Activated naive CD4-positive, alpha-beta T cell treated with anti-CD3 and anti-CD28 coated beads, Interleukin-2, amount 50 U/mL, for 16 hours (primary cell): ENCODE data around the gene TBC1D3E.
A peak's percentile ranks its signal among the peaks of the same experiment; 100 is the strongest.
"Not testable (repeated sequence)": the region's sequence is repeated elsewhere in the genome, so short reads cannot be mapped to it uniquely, and the experiment has no call there.

Experiments
- DNase-seq: peaks from one replicate; pipeline ENCODE4 v3.0.0-alpha.2; 2020

Gene TBC1D3E

DNA sequence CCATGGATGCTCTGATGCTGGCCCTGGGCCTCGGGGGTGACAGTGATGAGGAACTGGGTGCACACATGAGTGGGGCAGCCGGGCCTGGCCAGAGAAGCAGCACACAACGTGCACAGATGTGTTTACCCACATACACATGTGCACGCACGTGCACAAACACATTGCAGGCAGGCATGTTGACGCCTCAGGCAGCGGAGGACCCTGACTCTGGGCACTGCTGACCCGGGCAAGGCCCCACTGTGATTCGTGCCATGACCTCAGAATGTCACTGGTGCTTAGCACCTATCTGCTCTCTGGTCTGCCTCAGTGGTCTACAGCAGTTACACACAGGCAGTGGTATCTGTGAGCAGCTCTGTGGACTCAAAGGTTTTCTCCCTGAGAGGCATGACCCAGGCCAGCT is at the start of gene TBC1D3E:
TSS of gene TBC1D3E (plus strand) at position 301 of the 400 bp plus-strand sequence. CDS start 1,545 bp downstream, outside the sequence.
- DNase-seq = not testable (repeated sequence)

GRCh38 chr17:38087344-38087743 is 40.4 kb upstream of the TBC1D3E start:
- DNase-seq = not testable (repeated sequence)

GRCh38 chr17:38088120-38088519 is 39.6 kb upstream of the TBC1D3E start:
- not testable (repeated sequence) for DNase-seq

DNA sequence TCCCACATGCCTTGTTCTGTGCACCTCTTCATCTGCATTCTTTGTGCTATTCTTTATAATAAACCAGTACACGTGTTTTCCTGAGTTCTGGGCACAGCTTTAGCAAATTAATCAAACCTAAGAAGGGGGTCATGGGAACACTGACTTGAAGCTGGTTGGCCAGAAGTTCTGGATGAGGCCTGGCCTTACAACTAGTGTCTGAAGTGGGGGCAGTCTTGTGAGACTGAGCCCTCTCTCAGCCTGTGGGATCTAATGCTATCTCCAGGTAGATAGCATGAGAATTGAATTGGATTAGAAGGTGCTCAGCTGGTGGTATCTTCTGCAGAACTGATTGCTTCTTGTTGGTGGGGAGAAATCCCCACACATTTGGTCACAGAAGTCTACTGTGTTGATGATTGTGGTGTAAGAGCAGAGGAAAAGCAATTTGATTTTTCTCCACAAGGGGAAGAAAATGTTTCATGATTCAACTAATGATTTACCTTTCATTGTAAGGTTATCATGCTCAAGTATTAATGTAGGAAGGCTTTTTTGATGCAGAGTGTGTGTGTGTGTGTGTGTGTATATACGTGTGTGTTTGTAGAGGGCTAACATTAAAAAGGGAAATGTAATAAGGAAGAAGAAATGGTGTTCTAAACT is 33.6 kb upstream of the TBC1D3E start:
- not testable (repeated sequence) for DNase-seq

- DNase-seq = not testable (repeated sequence)
Measured at GRCh38 chr17:38099262-38099661, 28.5 kb upstream of the TBC1D3E start.

GRCh38 chr17:38119829-38120228 is 7.9 kb upstream of the TBC1D3E start:
- DNase-seq = not testable (repeated sequence)

GRCh38 chr17:38134860-38135259 is 7.1 kb downstream of the TBC1D3E start:
- peak; percentile 4 for DNase-seq
